NCI-H2196 treated with DMSO at 0.1 percent for 48 hours (cell line): Measurements from ENCODE around the gene ATP8A2.

Source experiments
- DNase-seq: peaks from one replicate; lab custom pipeline; 2025; ENCODE audit not compliant: unreplicated experiment; lab: John Stamatoyannopoulos, UW

The ATP8A2 gene

GRCh38 chr13:25843692-25844091 is 471.9 kb downstream of the ATP8A2 start:
- DNase-seq, result no peak

GRCh38 chr13:25844559-25845434 is 473.0 kb downstream of the ATP8A2 start:
- DNase-seq, result no peak

- DNase-seq, result no peak
Measured at GRCh38 chr13:25846222-25846984, 474.6 kb downstream of the ATP8A2 start.

- DNase-seq, result no peak
Measured at GRCh38 chr13:25847145-25847544, 475.4 kb downstream of the ATP8A2 start.

- no peak for DNase-seq
Measured at GRCh38 chr13:25847635-25848626, 476.2 kb downstream of the ATP8A2 start.

GRCh38 chr13:25848812-25849745 is 477.3 kb downstream of the ATP8A2 start:
- DNase-seq, result no peak

GRCh38 chr13:25857830-25858229 is 486.1 kb downstream of the ATP8A2 start:
- DNase-seq, result no peak

GRCh38 chr13:25859528-25859927 is 487.8 kb downstream of the ATP8A2 start:
- DNase-seq, result no peak

GRCh38 chr13:25860265-25860664 is 488.5 kb downstream of the ATP8A2 start:
- no peak for DNase-seq

- DNase-seq, result no peak
Measured at GRCh38 chr13:25860862-25861261, 489.1 kb downstream of the ATP8A2 start.

- DNase-seq, result no peak
Measured at GRCh38 chr13:25862156-25862555, 490.4 kb downstream of the ATP8A2 start.

- no peak for DNase-seq
Measured at GRCh38 chr13:25864116-25864515, 492.3 kb downstream of the ATP8A2 start.

- DNase-seq, result no peak
Measured at GRCh38 chr13:25864936-25865335, 493.2 kb downstream of the ATP8A2 start.

- no peak for DNase-seq
Measured at GRCh38 chr13:25865391-25865790, 493.6 kb downstream of the ATP8A2 start.

GRCh38 chr13:25867038-25867437 is 495.3 kb downstream of the ATP8A2 start:
- DNase-seq, result no peak

- DNase-seq, result no peak
Measured at GRCh38 chr13:25868490-25868889, 496.7 kb downstream of the ATP8A2 start.

- no peak for DNase-seq
Measured at GRCh38 chr13:25869941-25870340, 498.2 kb downstream of the ATP8A2 start.

- no peak for DNase-seq
Measured at GRCh38 chr13:25871389-25872125, 499.8 kb downstream of the ATP8A2 start.
